Skeletal muscle cell (primary cell): ENCODE results near the gene SLC30A9.
A peak's percentile ranks its signal among the peaks of the same experiment; 100 is the strongest.

Experiments used
- DNase-seq: peaks from one replicate; pipeline ENCODE4 v3.0.0-alpha.2; 2010; ENCODE audit warnings: low read depth
- H3K4me3 ChIP-seq: 2 replicates; pipeline ENCODE4 v1.5.1; 2011; ENCODE audit warnings: low read depth, mild to moderate bottlenecking, control low read depth, low read length, moderate library complexity

Gene SLC30A9

GRCh38 chr4:41994461-41994985, 4.2 kb downstream of the SLC30A9 start:
- no peak for DNase-seq
- no peak overlapping the region for H3K4me3 ChIP-seq

- no peak for DNase-seq
- H3K4me3 ChIP-seq: no peak overlapping the region
These were observed 7.7 kb downstream of the SLC30A9 start for GRCh38 chr4:41998019-41998418.

- H3K4me3 ChIP-seq: no peak overlapping the region
- no peak for DNase-seq
These were observed 9.0 kb downstream of the SLC30A9 start for GRCh38 chr4:41999321-41999720.

- no peak for DNase-seq
- no peak overlapping the region for H3K4me3 ChIP-seq
These were observed 17.9 kb downstream of the SLC30A9 start for GRCh38 chr4:42008011-42008786.

DNA sequence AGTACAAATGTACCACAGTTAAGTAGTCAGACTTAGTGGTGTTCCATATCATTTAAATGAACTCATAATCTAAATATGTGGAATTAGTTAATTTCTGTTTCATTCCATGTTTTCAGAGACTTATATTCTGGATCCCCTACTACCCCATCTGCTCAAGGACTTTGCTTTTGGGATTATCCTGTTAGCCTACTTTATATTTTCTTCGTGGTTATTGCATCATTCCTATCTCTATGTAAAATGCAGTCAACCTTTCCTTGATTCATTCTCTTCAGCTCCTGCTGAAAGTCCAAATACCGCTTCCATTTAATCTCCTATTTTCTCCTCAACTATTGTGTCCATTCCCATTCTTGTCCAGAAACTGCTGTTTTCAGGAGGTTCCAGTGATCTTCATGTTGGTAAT, 25.1 kb downstream of the SLC30A9 start:
- no peak for DNase-seq
- H3K4me3 ChIP-seq: no peak overlapping the region

DNA sequence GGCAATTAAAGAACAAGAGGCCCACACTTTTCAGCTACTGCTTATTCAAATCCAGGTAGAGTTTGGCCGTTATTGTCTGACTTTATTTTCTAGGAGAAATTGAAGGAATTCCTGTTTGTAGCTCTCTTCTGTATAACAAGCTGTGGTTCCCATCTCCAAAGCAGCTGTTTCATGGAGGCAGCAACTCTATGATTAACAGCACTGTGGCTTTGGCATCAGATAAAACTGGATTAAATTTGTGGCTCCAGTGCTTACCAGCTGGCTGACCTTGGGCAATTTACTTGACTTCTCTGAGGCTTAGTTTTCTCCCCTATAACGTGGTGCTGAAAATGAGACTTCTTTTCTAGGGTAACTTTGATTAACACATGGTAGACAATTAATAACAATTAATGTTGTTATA, 28.1 kb downstream of the SLC30A9 start:
- H3K4me3 ChIP-seq: no peak overlapping the region
- no peak for DNase-seq

DNA sequence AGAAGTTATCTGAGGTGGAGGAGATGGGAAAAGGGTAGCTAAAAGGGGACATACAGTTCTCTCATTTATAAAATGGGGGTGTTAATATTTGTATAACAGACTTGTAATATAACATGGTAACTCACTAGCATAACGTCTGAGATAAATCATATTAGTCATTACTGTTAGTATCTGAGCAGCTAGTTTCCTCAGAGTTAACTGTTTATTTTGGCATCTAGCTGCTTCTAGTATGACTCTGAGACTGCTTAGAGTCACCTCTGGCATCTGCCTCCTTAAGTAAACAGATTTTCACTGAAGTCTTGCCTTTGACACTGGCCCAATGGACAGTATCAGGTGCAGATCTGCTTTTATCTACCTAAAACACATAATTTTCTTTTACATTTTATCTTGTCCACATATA, 58.1 kb downstream of the SLC30A9 start:
- DNase-seq: peak; percentile 48
- no peak overlapping the region for H3K4me3 ChIP-seq

GRCh38 chr4:42050516-42051249, 60.4 kb downstream of the SLC30A9 start:
- H3K4me3 ChIP-seq: no peak overlapping the region
- no peak for DNase-seq

DNA sequence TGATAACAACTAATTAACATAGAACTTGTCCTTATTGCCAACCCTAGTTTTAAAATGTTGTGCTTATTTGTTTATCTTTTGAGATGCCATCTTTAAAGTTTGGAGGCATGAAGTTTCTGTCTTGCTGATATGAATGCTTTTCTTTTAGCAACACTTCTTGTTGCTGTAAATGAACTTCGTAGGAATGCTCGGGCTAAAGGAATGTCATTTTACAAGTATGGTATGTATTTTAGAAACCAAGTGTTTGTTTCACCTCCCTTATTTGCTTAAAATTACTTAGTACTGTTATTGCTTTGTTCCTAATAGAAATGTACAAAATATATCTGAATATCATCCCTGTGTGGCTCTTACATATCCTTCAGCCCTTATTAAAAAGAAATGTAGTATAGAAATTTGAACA, 76.1 kb downstream of the SLC30A9 start:
- H3K4me3 ChIP-seq: no peak overlapping the region
- no peak for DNase-seq

DNA sequence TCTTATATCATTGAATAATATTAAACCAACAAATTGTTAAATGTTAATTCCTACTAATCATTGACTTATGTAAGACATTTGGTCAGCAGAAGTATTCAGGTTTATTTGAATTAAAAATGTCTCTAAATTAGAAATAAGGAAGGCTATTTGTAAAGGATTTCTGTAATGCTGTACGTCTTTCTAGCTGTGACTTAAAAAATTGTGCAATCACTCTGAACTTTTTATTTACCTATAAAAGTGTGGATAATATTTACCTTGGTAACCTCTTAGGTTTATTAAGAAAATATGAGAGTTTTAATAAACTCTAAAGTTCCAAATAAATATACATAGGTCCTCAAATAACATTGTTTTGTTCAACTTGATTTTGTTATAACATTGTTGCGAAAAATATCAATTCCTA, 76.9 kb downstream of the SLC30A9 start:
- no peak overlapping the region for H3K4me3 ChIP-seq
- no peak for DNase-seq

- DNase-seq: no peak
- no peak overlapping the region for H3K4me3 ChIP-seq
These were observed 80.1 kb downstream of the SLC30A9 start for GRCh38 chr4:42070463-42070862.

DNA sequence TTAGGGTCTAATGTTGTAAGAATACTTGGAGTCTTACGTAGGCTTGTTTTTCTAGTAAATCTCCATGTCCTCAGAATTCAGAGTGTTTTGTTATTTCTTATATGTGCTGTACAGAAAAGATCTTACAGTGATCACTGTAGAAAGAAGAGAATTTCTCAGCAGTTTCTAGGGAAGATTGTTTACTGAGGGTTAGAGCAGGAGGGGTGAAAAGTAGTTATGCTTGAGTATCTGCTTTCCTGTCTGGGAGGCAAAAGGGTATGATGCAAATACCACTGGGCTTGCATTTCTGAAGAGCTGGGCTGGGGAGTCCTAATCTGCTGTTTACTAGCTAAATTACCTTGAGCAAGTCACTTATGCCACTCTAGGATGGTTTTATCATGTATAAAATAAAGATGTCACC, 84.0 kb downstream of the SLC30A9 start:
- no peak overlapping the region for H3K4me3 ChIP-seq
- no peak for DNase-seq

DNA sequence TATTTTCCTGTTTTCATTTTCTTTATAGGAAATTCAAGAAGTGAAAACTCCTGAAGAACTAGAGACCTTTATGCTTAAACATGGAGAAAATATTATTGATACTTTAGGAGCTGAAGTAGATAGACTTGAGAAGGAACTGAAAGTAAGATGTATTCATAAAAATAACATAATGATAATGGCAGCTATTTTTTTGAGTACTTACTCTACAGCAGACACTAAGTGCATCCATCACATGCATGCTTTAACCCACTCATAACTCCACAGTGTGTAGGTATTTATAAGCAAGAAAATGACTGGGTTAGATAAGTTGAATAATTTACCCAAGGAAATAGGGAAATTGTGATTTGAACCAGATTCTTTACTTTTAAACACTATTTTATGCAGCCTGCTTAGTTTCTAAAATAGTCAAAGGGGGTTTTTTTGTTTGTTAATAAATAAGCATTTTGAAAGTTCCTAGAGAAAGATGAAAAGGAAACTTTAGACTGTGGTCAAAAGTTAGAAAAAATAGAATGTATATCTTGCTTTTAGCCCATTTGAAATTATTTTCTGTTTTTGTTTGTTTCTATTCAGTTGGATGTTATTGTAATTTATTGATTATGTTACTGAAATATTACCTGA, 88.0 kb downstream of the SLC30A9 start:
- no peak overlapping the region for H3K4me3 ChIP-seq
- DNase-seq: no peak

- H3K4me3 ChIP-seq: no peak overlapping the region
- DNase-seq: no peak
These were observed 90.0 kb downstream of the SLC30A9 start for GRCh38 chr4:42080306-42080705.

GRCh38 chr4:42083816-42084215, 93.5 kb downstream of the SLC30A9 start:
- no peak for DNase-seq
- H3K4me3 ChIP-seq: no peak overlapping the region

DNA sequence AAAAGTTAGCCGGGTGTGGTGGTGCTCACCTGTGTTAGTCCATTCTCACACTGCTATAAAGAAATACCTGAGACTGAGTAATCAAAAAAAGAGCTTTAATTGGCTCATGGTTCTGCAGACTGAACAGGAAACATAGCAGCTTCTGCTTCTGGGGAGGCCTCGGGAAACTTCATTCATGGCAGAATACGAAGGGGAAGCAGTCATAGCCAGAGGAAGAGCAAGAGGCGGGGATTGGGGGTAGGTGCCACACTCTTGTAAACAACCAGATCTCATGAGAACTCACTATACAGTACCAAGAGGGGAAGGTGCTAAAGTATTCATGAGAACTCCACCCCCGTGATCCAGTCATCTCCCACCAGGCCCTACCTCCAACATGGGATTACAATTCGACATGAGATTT, 98.1 kb downstream of the SLC30A9 start:
- no peak overlapping the region for H3K4me3 ChIP-seq
- DNase-seq: no peak

- no peak overlapping the region for H3K4me3 ChIP-seq
- peak; percentile 4 for DNase-seq
These were observed 111.2 kb downstream of the SLC30A9 start for GRCh38 chr4:42101446-42101975.

DNA sequence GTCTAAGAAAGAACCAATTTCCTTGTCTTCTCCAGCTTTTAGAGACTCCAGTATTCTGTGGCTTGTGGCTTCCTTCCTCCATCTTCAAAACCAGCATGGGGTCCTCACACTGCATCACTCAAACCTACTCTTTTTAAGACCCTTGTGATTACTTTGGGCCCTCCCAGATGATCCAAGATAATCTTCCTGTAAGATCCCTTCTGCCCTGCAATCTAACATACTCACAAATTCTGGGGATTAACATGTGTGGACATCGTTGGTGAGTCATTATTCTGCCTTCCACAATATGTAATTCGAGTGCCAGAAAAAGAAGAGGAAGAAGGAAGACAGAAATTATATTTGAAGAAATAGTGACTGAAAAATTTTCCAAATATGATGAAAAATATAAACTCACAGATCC, 114.2 kb downstream of the SLC30A9 start:
- peak; percentile 19 for DNase-seq
- no peak overlapping the region for H3K4me3 ChIP-seq

GRCh38 chr4:42112846-42113245, 122.5 kb downstream of the SLC30A9 start:
- no peak overlapping the region for H3K4me3 ChIP-seq
- no peak for DNase-seq

GRCh38 chr4:42119886-42120285, 129.6 kb downstream of the SLC30A9 start:
- no peak for DNase-seq
- H3K4me3 ChIP-seq: no peak overlapping the region
